Measurements from ENCODE around the gene FMNL1.
A peak's percentile ranks its signal among the peaks of the same experiment; 100 is the strongest.

Gene FMNL1

GRCh38 chr17:45265821-45266220, 44.1 kb downstream of the FMNL1 start:
- no peak for DNase-seq
- Histone ChIP-seq H3K4me3 (ENCODE audit: insufficient read depth, low read depth, low read length, poor library complexity, severe bottlenecking) (no peak overlapping the region), H3K27me3 (replicated peaks; ENCODE audit: control insufficient read depth, insufficient read depth, low read length, poor library complexity, severe bottlenecking) (no peaks in the 10 kb centered on the region), H3K4me1 (ENCODE audit: control insufficient read depth, insufficient read depth, low read length, poor library complexity, severe bottlenecking) (peaks cover 8% of the 10 kb centered on the region), H3K9me3 (ENCODE audit: control insufficient read depth, low read length) (no peaks in the 10 kb centered on the region), H3K27ac (ENCODE audit: insufficient read depth, low read length, poor library complexity, severe bottlenecking) (no peak overlapping the region), H3K36me3 (ENCODE audit: control insufficient read depth, insufficient read depth, low read length) (peaks cover 68% of the 10 kb centered on the region)

- Histone ChIP-seq H3K36me3 (ENCODE audit: control insufficient read depth, insufficient read depth, low read length) (peaks cover 72% of the 10 kb centered on the region), H3K27me3 (replicated peaks; ENCODE audit: control insufficient read depth, insufficient read depth, low read length, poor library complexity, severe bottlenecking) (no peaks in the 10 kb centered on the region), H3K27ac (ENCODE audit: insufficient read depth, low read length, poor library complexity, severe bottlenecking) (no peak overlapping the region), H3K4me3 (ENCODE audit: insufficient read depth, low read depth, low read length, poor library complexity, severe bottlenecking) (no peak overlapping the region), H3K4me1 (ENCODE audit: control insufficient read depth, insufficient read depth, low read length, poor library complexity, severe bottlenecking) (peaks cover 8% of the 10 kb centered on the region), H3K9me3 (ENCODE audit: control insufficient read depth, low read length) (no peaks in the 10 kb centered on the region)
- DNase-seq = no peak
Observed at GRCh38 chr17:45266372-45266926, 44.8 kb downstream of the FMNL1 start.

- Histone ChIP-seq H3K27ac (ENCODE audit: insufficient read depth, low read length, poor library complexity, severe bottlenecking) (no peak overlapping the region), H3K9me3 (ENCODE audit: control insufficient read depth, low read length) (no peaks in the 10 kb centered on the region), H3K4me1 (ENCODE audit: control insufficient read depth, insufficient read depth, low read length, poor library complexity, severe bottlenecking) (peaks cover 3% of the 10 kb centered on the region), H3K27me3 (replicated peaks; ENCODE audit: control insufficient read depth, insufficient read depth, low read length, poor library complexity, severe bottlenecking) (no peaks in the 10 kb centered on the region), H3K4me3 (ENCODE audit: insufficient read depth, low read depth, low read length, poor library complexity, severe bottlenecking) (no peak overlapping the region), H3K36me3 (ENCODE audit: control insufficient read depth, insufficient read depth, low read length) (peaks cover 83% of the 10 kb centered on the region)
- DNase-seq = no peak
Observed at GRCh38 chr17:45267436-45268055, 45.9 kb downstream of the FMNL1 start.

- no peak overlapping the region for H3K4me3 ChIP-seq (ENCODE audit: insufficient read depth, low read depth, low read length, poor library complexity, severe bottlenecking)
- no peaks in the 10 kb centered on the region for H3K27me3 ChIP-seq (replicated peaks; ENCODE audit: control insufficient read depth, insufficient read depth, low read length, poor library complexity, severe bottlenecking)
- no peaks in the 10 kb centered on the region for H3K9me3 ChIP-seq (ENCODE audit: control insufficient read depth, low read length)
- H3K27ac ChIP-seq (ENCODE audit: insufficient read depth, low read length, poor library complexity, severe bottlenecking) = no peak overlapping the region
- no peak for DNase-seq
- H3K4me1 ChIP-seq (ENCODE audit: control insufficient read depth, insufficient read depth, low read length, poor library complexity, severe bottlenecking) = no peaks in the 10 kb centered on the region
- H3K36me3 ChIP-seq (ENCODE audit: control insufficient read depth, insufficient read depth, low read length) = peaks cover 88% of the 10 kb centered on the region
Observed at GRCh38 chr17:45269912-45270311, 48.2 kb downstream of the FMNL1 start.

- Histone ChIP-seq H3K36me3 (ENCODE audit: control insufficient read depth, insufficient read depth, low read length) (peaks cover 81% of the 10 kb centered on the region), H3K9me3 (ENCODE audit: control insufficient read depth, low read length) (no peaks in the 10 kb centered on the region), H3K27ac (ENCODE audit: insufficient read depth, low read length, poor library complexity, severe bottlenecking) (no peak overlapping the region), H3K27me3 (replicated peaks; ENCODE audit: control insufficient read depth, insufficient read depth, low read length, poor library complexity, severe bottlenecking) (no peaks in the 10 kb centered on the region), H3K4me3 (ENCODE audit: insufficient read depth, low read depth, low read length, poor library complexity, severe bottlenecking) (no peak overlapping the region), H3K4me1 (ENCODE audit: control insufficient read depth, insufficient read depth, low read length, poor library complexity, severe bottlenecking) (no peaks in the 10 kb centered on the region)
- DNase-seq = peak in 1 of 3 donors; percentile 17
Observed at GRCh38 chr17:45270828-45271418, 49.2 kb downstream of the FMNL1 start.

- no peak overlapping the region for H3K27ac ChIP-seq (ENCODE audit: insufficient read depth, low read length, poor library complexity, severe bottlenecking)
- peaks cover 79% of the 10 kb centered on the region for H3K36me3 ChIP-seq (ENCODE audit: control insufficient read depth, insufficient read depth, low read length)
- H3K27me3 ChIP-seq (replicated peaks; ENCODE audit: control insufficient read depth, insufficient read depth, low read length, poor library complexity, severe bottlenecking) = no peaks in the 10 kb centered on the region
- DNase-seq = no peak
- H3K4me1 ChIP-seq (ENCODE audit: control insufficient read depth, insufficient read depth, low read length, poor library complexity, severe bottlenecking) = no peaks in the 10 kb centered on the region
- H3K4me3 ChIP-seq (ENCODE audit: insufficient read depth, low read depth, low read length, poor library complexity, severe bottlenecking) = no peak overlapping the region
- no peaks in the 10 kb centered on the region for H3K9me3 ChIP-seq (ENCODE audit: control insufficient read depth, low read length)
Observed at GRCh38 chr17:45271603-45272002, 49.9 kb downstream of the FMNL1 start.

GRCh38 chr17:45273551-45273957, 51.9 kb downstream of the FMNL1 start:
- peaks cover 4% of the 10 kb centered on the region for H3K4me1 ChIP-seq (ENCODE audit: control insufficient read depth, insufficient read depth, low read length, poor library complexity, severe bottlenecking)
- H3K4me3 ChIP-seq (ENCODE audit: insufficient read depth, low read depth, low read length, poor library complexity, severe bottlenecking) = no peak overlapping the region
- DNase-seq = no peak
- no peaks in the 10 kb centered on the region for H3K27me3 ChIP-seq (replicated peaks; ENCODE audit: control insufficient read depth, insufficient read depth, low read length, poor library complexity, severe bottlenecking)
- H3K27ac ChIP-seq (ENCODE audit: insufficient read depth, low read length, poor library complexity, severe bottlenecking) = no peak overlapping the region
- H3K9me3 ChIP-seq (ENCODE audit: control insufficient read depth, low read length) = no peaks in the 10 kb centered on the region
- H3K36me3 ChIP-seq (ENCODE audit: control insufficient read depth, insufficient read depth, low read length) = peaks cover 64% of the 10 kb centered on the region

GRCh38 chr17:45274033-45274432, 52.3 kb downstream of the FMNL1 start:
- H3K36me3 ChIP-seq (ENCODE audit: control insufficient read depth, insufficient read depth, low read length) = peaks cover 59% of the 10 kb centered on the region
- H3K4me1 ChIP-seq (ENCODE audit: control insufficient read depth, insufficient read depth, low read length, poor library complexity, severe bottlenecking) = peaks cover 4% of the 10 kb centered on the region

GRCh38 chr17:45276031-45276430, 54.3 kb downstream of the FMNL1 start:
- Histone ChIP-seq H3K27me3 (replicated peaks; ENCODE audit: control insufficient read depth, insufficient read depth, low read length, poor library complexity, severe bottlenecking) (no peaks in the 10 kb centered on the region), H3K4me3 (ENCODE audit: insufficient read depth, low read depth, low read length, poor library complexity, severe bottlenecking) (no peak overlapping the region), H3K9me3 (ENCODE audit: control insufficient read depth, low read length) (no peaks in the 10 kb centered on the region), H3K27ac (ENCODE audit: insufficient read depth, low read length, poor library complexity, severe bottlenecking) (no peak overlapping the region), H3K36me3 (ENCODE audit: control insufficient read depth, insufficient read depth, low read length) (peaks cover 49% of the 10 kb centered on the region), H3K4me1 (ENCODE audit: control insufficient read depth, insufficient read depth, low read length, poor library complexity, severe bottlenecking) (peaks cover 4% of the 10 kb centered on the region)
- no peak for DNase-seq

More at GRCh38 chr17:45274033-45274432, 52.3 kb downstream of the FMNL1 start:
- DNase-seq = no peak
- Histone ChIP-seq H3K27ac (ENCODE audit: insufficient read depth, low read length, poor library complexity, severe bottlenecking) (no peak overlapping the region), H3K9me3 (ENCODE audit: control insufficient read depth, low read length) (no peaks in the 10 kb centered on the region), H3K27me3 (replicated peaks; ENCODE audit: control insufficient read depth, insufficient read depth, low read length, poor library complexity, severe bottlenecking) (no peaks in the 10 kb centered on the region), H3K4me3 (ENCODE audit: insufficient read depth, low read depth, low read length, poor library complexity, severe bottlenecking) (no peak overlapping the region)

- Histone ChIP-seq H3K4me3 (ENCODE audit: insufficient read depth, low read depth, low read length, poor library complexity, severe bottlenecking) (no peak overlapping the region), H3K9me3 (ENCODE audit: control insufficient read depth, low read length) (no peaks in the 10 kb centered on the region), H3K4me1 (ENCODE audit: control insufficient read depth, insufficient read depth, low read length, poor library complexity, severe bottlenecking) (peaks cover 4% of the 10 kb centered on the region), H3K27ac (ENCODE audit: insufficient read depth, low read length, poor library complexity, severe bottlenecking) (no peak overlapping the region), H3K27me3 (replicated peaks; ENCODE audit: control insufficient read depth, insufficient read depth, low read length, poor library complexity, severe bottlenecking) (no peaks in the 10 kb centered on the region), H3K36me3 (ENCODE audit: control insufficient read depth, insufficient read depth, low read length) (peaks cover 46% of the 10 kb centered on the region)
- DNase-seq = peak; percentile 72 to 84 (median 77)
Observed at GRCh38 chr17:45277216-45277849, 55.6 kb downstream of the FMNL1 start.

All from effector memory CD4-positive, alpha-beta T cell (primary cell).